ENCODE data around the gene UGT1A4. TPM values are rescaled to one million over a fixed set of nuclear protein-coding genes. Genes with fewer than 3 reads are reported as not detected.

Gene UGT1A4
- total RNA-seq (not detected), polyA plus RNA-seq (not detected)
- long read RNA-seq, donor 1: 0 reads
- long read RNA-seq, donor 2: 0 reads
- long read RNA-seq, donor 3: 0 reads

GRCh38 chr2:233718552-233718951 is at the start of gene UGT1A4:
TSS of gene UGT1A4 (plus strand) at chr2:233718736. CDS start at chr2:233718821, 85 bp downstream.
- H3K4me3 ChIP-seq: no peak within 1 kb of the TSS
- no peak within 1 kb of the TSS for H3K27ac ChIP-seq
- peaks cover 0 to 21% (median 10%) of the 10 kb centered on the region in 7 donors for H3K27me3 ChIP-seq
- intact Hi-C loops (cut with DNase I): no loop called here
- ATAC-seq (no peak), DNase-seq (no peak)
- 82 to 84% methylated on average over 7 of the region's 7 CpGs for WGBS, 2 donors
- no peaks in the 10 kb centered on the region for H3K36me3 ChIP-seq
- H3K9me3 ChIP-seq: peaks cover 0 to 2% (median 0%) of the 10 kb centered on the region in 11 donors
- TF ChIP-seq CTCF (IDR thresholded peaks at IDR 0.05): no peak
- H3K4me1 ChIP-seq: no peaks in the 10 kb centered on the region

- Histone ChIP-seq H3K36me3 (no peaks in the 10 kb centered on the region), H3K9me3 (no peaks in the 10 kb centered on the region), H3K4me1 (no peaks in the 10 kb centered on the region), H3K4me3 (no peak within 1 kb of the TSS), H3K27ac (no peak within 1 kb of the TSS), H3K27me3 (peaks cover 0 to 12% (median 0%) of the 10 kb centered on the region in 7 donors)
- WGBS, 2 donors: 80 to 81% methylated on average over 5 of the region's 5 CpGs
- TF ChIP-seq CTCF (IDR thresholded peaks at IDR 0.05): no peak
- ATAC-seq (no peak), DNase-seq (no peak)
- intact Hi-C loops (cut with DNase I): no loop called here
These were observed 47.0 kb upstream of the UGT1A4 start, which contains the start of gene UGT1A9 for GRCh38 chr2:233671290-233672161. TSS of gene UGT1A9 (plus strand) at chr2:233671898. CDS start at chr2:233671935, 37 bp downstream.

GRCh38 chr2:233672886-233673285 is 45.6 kb upstream of the UGT1A4 start:
- ATAC-seq (no peak), DNase-seq (no peak)
- Histone ChIP-seq H3K27ac (no peak overlapping the region), H3K36me3 (no peaks in the 10 kb centered on the region), H3K4me1 (no peaks in the 10 kb centered on the region), H3K4me3 (no peak overlapping the region), H3K27me3 (peaks cover 0 to 22% (median 0%) of the 10 kb centered on the region in 7 donors), H3K9me3 (no peaks in the 10 kb centered on the region)
- intact Hi-C loops (cut with DNase I): no loop called here
- 69 to 92% methylated on average over 3 of the region's 3 CpGs for WGBS, 2 donors
- TF ChIP-seq CTCF (IDR thresholded peaks at IDR 0.05): no peak

- H3K4me1 ChIP-seq: no peaks in the 10 kb centered on the region
- H3K4me3 ChIP-seq: no peak overlapping the region
- DNase-seq (no peak), ATAC-seq (no peak)
- H3K9me3 ChIP-seq: no peaks in the 10 kb centered on the region
- intact Hi-C loops (cut with DNase I): no loop called here
- H3K27ac ChIP-seq: no peak overlapping the region
- no peaks in the 10 kb centered on the region for H3K36me3 ChIP-seq
- peaks cover 0 to 22% (median 0%) of the 10 kb centered on the region in 7 donors for H3K27me3 ChIP-seq
- no peak for TF ChIP-seq CTCF (IDR thresholded peaks at IDR 0.05)
These were observed 44.6 kb upstream of the UGT1A4 start for GRCh38 chr2:233673896-233674295.
